GM23338 (cell line): ENCODE data around the gene CACNA1C.

ENCODE experiments used
- EZH2phosphoT487 ChIP-seq: fragments of 200-600 bp; sonication (generic); IDR thresholded peaks from one replicate; pipeline ENCODE4 v1.8.1; 2018; ENCODE audit warnings: antibody characterized with exemption; ENCODE audit not compliant: unreplicated experiment
- POLR2AphosphoS5 ChIP-seq: IDR thresholded peaks from 2 replicates; pipeline ENCODE4 v1.6.1; 2016; ENCODE audit warnings: antibody characterized with exemption, low read depth
- TF ChIP-seq, protein P1 (sequence below), 2 experiments: fragments of 200-600 bp in 1 of 2; sonication (generic) in 1 of 2; conservative IDR thresholded peaks; 2 replicates each; pipeline versions ENCODE4 v1.5.1 to v1.6.1; 2016 to 2017; ENCODE audit warnings: antibody characterized with exemption in 2 of 2, low read depth in 2 of 2, mild to moderate bottlenecking in 2 of 2, moderate library complexity in 1 of 2

DNA sequence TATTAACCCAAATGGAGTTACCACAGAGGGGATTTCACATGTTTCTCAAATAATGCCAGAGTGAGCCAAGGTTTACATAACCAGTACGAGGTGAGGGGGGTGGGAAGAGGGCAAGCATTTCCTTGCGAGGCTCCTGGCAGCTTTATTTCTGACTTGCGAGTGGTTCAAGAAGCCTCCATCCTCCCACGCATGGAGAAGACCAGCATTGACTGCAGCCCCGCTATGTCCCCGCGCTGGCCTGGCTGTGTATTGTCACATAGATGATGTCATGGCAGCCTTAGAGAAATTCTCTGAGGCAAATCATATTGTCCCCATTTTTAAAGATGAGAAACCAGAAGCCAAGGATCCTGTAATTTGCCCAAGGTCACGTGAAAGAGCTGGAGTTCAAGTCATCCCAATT is 188.2 kb downstream of the CACNA1C start:
- TF ChIP-seq POLR2AphosphoS5 (no peak), EZH2phosphoT487 (no peak)
- TF ChIP-seq, protein P1, sequence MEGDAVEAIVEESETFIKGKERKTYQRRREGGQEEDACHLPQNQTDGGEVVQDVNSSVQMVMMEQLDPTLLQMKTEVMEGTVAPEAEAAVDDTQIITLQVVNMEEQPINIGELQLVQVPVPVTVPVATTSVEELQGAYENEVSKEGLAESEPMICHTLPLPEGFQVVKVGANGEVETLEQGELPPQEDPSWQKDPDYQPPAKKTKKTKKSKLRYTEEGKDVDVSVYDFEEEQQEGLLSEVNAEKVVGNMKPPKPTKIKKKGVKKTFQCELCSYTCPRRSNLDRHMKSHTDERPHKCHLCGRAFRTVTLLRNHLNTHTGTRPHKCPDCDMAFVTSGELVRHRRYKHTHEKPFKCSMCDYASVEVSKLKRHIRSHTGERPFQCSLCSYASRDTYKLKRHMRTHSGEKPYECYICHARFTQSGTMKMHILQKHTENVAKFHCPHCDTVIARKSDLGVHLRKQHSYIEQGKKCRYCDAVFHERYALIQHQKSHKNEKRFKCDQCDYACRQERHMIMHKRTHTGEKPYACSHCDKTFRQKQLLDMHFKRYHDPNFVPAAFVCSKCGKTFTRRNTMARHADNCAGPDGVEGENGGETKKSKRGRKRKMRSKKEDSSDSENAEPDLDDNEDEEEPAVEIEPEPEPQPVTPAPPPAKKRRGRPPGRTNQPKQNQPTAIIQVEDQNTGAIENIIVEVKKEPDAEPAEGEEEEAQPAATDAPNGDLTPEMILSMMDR (conservative IDR thresholded peaks at IDR 0.05; ENCODE audit: low read depth in 2 of 2) = no peak
